A549 (cell line): ENCODE measurements around the gene CEP126. TPM values are rescaled to one million over a fixed set of nuclear protein-coding genes. Genes with fewer than 3 reads are reported as not detected.

Experiments
- ATAC-seq, 2 experiments: fragments of 200-7000 bp in 1 of 2; fragments of >200 bp in 1 of 2; cut with Nextera tagmentation in 1 of 2; cut with Tn5 transposase in 1 of 2; 3 replicates each; pipeline versions ENCODE4 v1.8.0 to v1.9.1; 2018 to 2020; ENCODE audit warnings: mild to moderate bottlenecking in 1 of 2, moderate library complexity in 1 of 2
- CTCF ChIA-PET: fragments of 300-600 bp; sonication (Branson Sonifier 250); formaldehyde crosslinking; extraction: SDS; loops from one replicate; lab custom pipeline; 2021; ENCODE audit warnings: antibody characterized with exemption, inconsistent platforms; lab: Yijun Ruan, JAX
- POLR2A ChIA-PET: fragments of 350-600 bp; formaldehyde crosslinking; extraction: SDS; loops from one replicate; lab custom pipeline; 2021; ENCODE audit warnings: antibody characterized with exemption, inconsistent platforms; lab: Yijun Ruan, JAX
- DNase-seq, 2 experiments: peaks; one replicate each; pipeline versions ENCODE4 v3.0.0 to v3.0.0-alpha.2; 2011 to 2016; ENCODE audit warnings: low read depth in 1 of 2, low spot score in 1 of 2
- FAIRE-seq: peaks from 2 replicates; lab custom pipeline; 2011; peaks lifted over from hg19 to GRCh38; lab: Jason Lieb, UNC
- H3K27ac ChIP-seq, 2 experiments: fragments of >200 bp; sonication (Bioruptor Twin); formaldehyde crosslinking; 3 replicates each; pipeline ENCODE4 v1.5.1; 2016 to 2017
- H3K4me1 ChIP-seq: fragments of >200 bp; sonication (Bioruptor Twin); formaldehyde crosslinking; 3 replicates; pipeline ENCODE4 v1.6.1; 2016
- H3K4me2 ChIP-seq: fragments of >200 bp; sonication (Bioruptor Twin); formaldehyde crosslinking; 3 replicates; pipeline ENCODE4 v1.6.1; 2016
- H3K4me3 ChIP-seq: fragments of >200 bp; sonication (Bioruptor Twin); formaldehyde crosslinking; 3 replicates; pipeline ENCODE4 v1.5.1; 2016
- H3K9me3 ChIP-seq: fragments of >200 bp; sonication (Bioruptor Twin); formaldehyde crosslinking; 3 replicates; pipeline ENCODE4 v1.6.1; 2016
- BHLHE40 ChIP-seq: IDR thresholded peaks from 2 replicates; pipeline ENCODE4 v1.6.1; 2012; ENCODE audit warnings: low read depth, low read length, inconsistent platforms
- CBX2 ChIP-seq: fragments of 200-600 bp; sonication (generic); IDR thresholded peaks from 2 replicates; pipeline ENCODE4 v1.6.1; 2016; ENCODE audit warnings: low read depth, mild to moderate bottlenecking, borderline replicate concordance
- CEBPB ChIP-seq, 2 experiments: fragments of >200 bp in 1 of 2; sonication (Bioruptor Twin) in 1 of 2; formaldehyde crosslinking in 1 of 2; IDR thresholded peaks; 2 replicates each; pipeline ENCODE4 v1.6.1; 2012 to 2016
- EP300 ChIP-seq, 2 experiments: fragments of >200 bp; sonication (Bioruptor Twin); formaldehyde crosslinking; IDR thresholded peaks; 2 replicates in 1 of 2; 3 replicates in 1 of 2; pipeline ENCODE4 v1.6.1; 2016 to 2017
- FOSB ChIP-seq: fragments of 250-450 bp; sonication (Bioruptor Pico); IDR thresholded peaks from 2 replicates; pipeline ENCODE4 v1.5.0; 2020; ENCODE audit warnings: mild to moderate bottlenecking, moderate library complexity
- FOSL2 ChIP-seq, 2 experiments: fragments of 450-650 bp in 1 of 2; fragments of >200 bp in 1 of 2; sonication (Bioruptor Twin) in 1 of 2; formaldehyde crosslinking; IDR thresholded peaks; 2 replicates each; pipeline versions ENCODE4 v1.5.0 to v1.6.1; 2016 to 2020; ENCODE audit warnings: mild to moderate bottlenecking in 1 of 2, moderate library complexity in 1 of 2
- FOXS1 ChIP-seq: fragments of 250-450 bp; sonication (Bioruptor Pico); IDR thresholded peaks from 2 replicates; pipeline ENCODE4 v1.5.0; 2020; ENCODE audit warnings: mild to moderate bottlenecking, moderate library complexity
- GATA3 ChIP-seq: IDR thresholded peaks from 2 replicates; pipeline ENCODE4 v1.6.1; 2012; ENCODE audit warnings: borderline replicate concordance
- HEYL ChIP-seq: fragments of 250-450 bp; sonication (Bioruptor Pico); IDR thresholded peaks from 2 replicates; pipeline ENCODE4 v1.8.0; 2021; ENCODE audit warnings: mild to moderate bottlenecking, moderate library complexity
- HOXA7 ChIP-seq: fragments of 250-450 bp; sonication (Bioruptor Pico); IDR thresholded peaks from 2 replicates; pipeline ENCODE4 v1.5.0; 2020; ENCODE audit warnings: mild to moderate bottlenecking, moderate library complexity
- HOXB5 ChIP-seq: fragments of 250-450 bp; sonication (Bioruptor Pico); IDR thresholded peaks from 2 replicates; pipeline ENCODE4 v1.5.0; 2020; ENCODE audit warnings: mild to moderate bottlenecking, moderate library complexity
- JUN ChIP-seq, 2 experiments: fragments of >200 bp; sonication (Bioruptor Twin); formaldehyde crosslinking; IDR thresholded peaks; 2 replicates in 1 of 2; 3 replicates in 1 of 2; pipeline ENCODE4 v1.6.1; 2016 to 2017
- KDM5A ChIP-seq: fragments of 200-600 bp; sonication (generic); IDR thresholded peaks from 2 replicates; pipeline ENCODE4 v1.6.1; 2016; ENCODE audit warnings: antibody characterized with exemption, mild to moderate bottlenecking
- MAZ ChIP-seq: fragments of 150-350 bp; IDR thresholded peaks from 2 replicates; pipeline ENCODE4 v1.6.1; 2014; ENCODE audit warnings: antibody characterized with exemption, low read depth, low read length, borderline replicate concordance
- MYC ChIP-seq: IDR thresholded peaks from 2 replicates; pipeline ENCODE4 v1.6.1; 2012; ENCODE audit warnings: mild to moderate bottlenecking, inconsistent platforms, low read length, improper control_type of control experiment, borderline replicate concordance
- NFE2L2 ChIP-seq: fragments of 150-350 bp; conservative IDR thresholded peaks from 2 replicates; pipeline ENCODE4 v1.6.1; 2014; ENCODE audit warnings: low read length
- RCOR1 ChIP-seq: fragments of 150-350 bp; IDR thresholded peaks from 2 replicates; pipeline ENCODE4 v1.6.1; 2014; ENCODE audit warnings: antibody characterized with exemption, low read length, low read depth
- REST ChIP-seq: fragments of 200-600 bp; sonication (generic); IDR thresholded peaks from 2 replicates; pipeline ENCODE4 v1.6.1; 2016; ENCODE audit warnings: antibody characterized with exemption, mild to moderate bottlenecking, moderate library complexity
- RFX5 ChIP-seq: fragments of 450-650 bp; IDR thresholded peaks from 2 replicates; pipeline ENCODE4 v1.7.1; 2014; ENCODE audit warnings: antibody characterized with exemption, mild to moderate bottlenecking, moderate library complexity
- SMC3 ChIP-seq: fragments of >200 bp; sonication (Bioruptor Twin); formaldehyde crosslinking; IDR thresholded peaks from 3 replicates; pipeline ENCODE4 v1.6.1; 2018; ENCODE audit warnings: inconsistent platforms
- SREBF2 ChIP-seq: fragments of 450-650 bp; IDR thresholded peaks from 2 replicates; pipeline ENCODE4 v1.6.1; 2014; ENCODE audit warnings: mild to moderate bottlenecking, moderate library complexity
- ZFP36 ChIP-seq: fragments of 450-650 bp; IDR thresholded peaks from 2 replicates; pipeline ENCODE4 v1.6.1; 2014; ENCODE audit warnings: borderline replicate concordance; ENCODE audit not compliant: partially characterized antibody
- ZNF302 ChIP-seq: fragments of 250-450 bp; sonication (Bioruptor Pico); IDR thresholded peaks from 2 replicates; pipeline ENCODE4 v1.9.0; 2021; ENCODE audit warnings: inconsistent platforms, mild to moderate bottlenecking, moderate library complexity
- WGBS: methylation state at CpG from one replicate; pipeline ENCODE4 v1.1.6; 2017; ENCODE audit errors: missing lambda C conversion rate; 5-methylcytosine and 5-hydroxymethylcytosine counted together
- polyA plus RNA-seq, 4 experiments: library from polyadenylated mRNA; depleted of rRNA in 3 of 4; stranded (reverse); fragments of >200 nt; fragmentation: RNase III in 1 of 4; extraction: RNeasy Plus Mini Kit Qiagen cat#74134 plus additional on column Dnase treatment in 1 of 4; gene quantifications; 2 replicates in 3 of 4; 3 replicates in 1 of 4; pipeline ENCODE4 v1.2.3, GENCODE V29; 2011 to 2017
- TF ChIP-seq, protein P1 (sequence below): fragments of >200 bp; sonication (Bioruptor Twin); formaldehyde crosslinking; IDR thresholded peaks from 3 replicates; pipeline ENCODE4 v1.5.1; 2016
- TF ChIP-seq, protein P2 (sequence below): fragments of 150-350 bp; IDR thresholded peaks from 2 replicates; pipeline ENCODE4 v1.6.1; 2014; ENCODE audit warnings: low read depth, mild to moderate bottlenecking, low read length
- TF ChIP-seq, protein P3 (sequence below): fragments of >200 bp; sonication (Bioruptor Twin); formaldehyde crosslinking; IDR thresholded peaks from 2 replicates; pipeline ENCODE4 v1.6.1; 2016

CEP126 gene
- polyA plus RNA-seq, 2 of the 4 experiments (the other 2 are of a cell fraction) = 2.6 to 8.7 TPM

- no peak overlapping the region for H3K27ac ChIP-seq
- ChIA-PET CTCF (no interaction called here), POLR2A (no interaction called here)
- TF ChIP-seq, protein P1, sequence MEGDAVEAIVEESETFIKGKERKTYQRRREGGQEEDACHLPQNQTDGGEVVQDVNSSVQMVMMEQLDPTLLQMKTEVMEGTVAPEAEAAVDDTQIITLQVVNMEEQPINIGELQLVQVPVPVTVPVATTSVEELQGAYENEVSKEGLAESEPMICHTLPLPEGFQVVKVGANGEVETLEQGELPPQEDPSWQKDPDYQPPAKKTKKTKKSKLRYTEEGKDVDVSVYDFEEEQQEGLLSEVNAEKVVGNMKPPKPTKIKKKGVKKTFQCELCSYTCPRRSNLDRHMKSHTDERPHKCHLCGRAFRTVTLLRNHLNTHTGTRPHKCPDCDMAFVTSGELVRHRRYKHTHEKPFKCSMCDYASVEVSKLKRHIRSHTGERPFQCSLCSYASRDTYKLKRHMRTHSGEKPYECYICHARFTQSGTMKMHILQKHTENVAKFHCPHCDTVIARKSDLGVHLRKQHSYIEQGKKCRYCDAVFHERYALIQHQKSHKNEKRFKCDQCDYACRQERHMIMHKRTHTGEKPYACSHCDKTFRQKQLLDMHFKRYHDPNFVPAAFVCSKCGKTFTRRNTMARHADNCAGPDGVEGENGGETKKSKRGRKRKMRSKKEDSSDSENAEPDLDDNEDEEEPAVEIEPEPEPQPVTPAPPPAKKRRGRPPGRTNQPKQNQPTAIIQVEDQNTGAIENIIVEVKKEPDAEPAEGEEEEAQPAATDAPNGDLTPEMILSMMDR = no peak
- TF ChIP-seq NFE2L2 (no peak), BHLHE40 (no peak), EP300 (IDR thresholded peaks at IDR 0.05) (no peak), REST (no peak), HEYL (CRISPR knock-in tag) (no peak), CBX2 (no peak), ZFP36 (no peak), KDM5A (no peak), CEBPB (IDR thresholded peaks at IDR 0.05) (no peak), RCOR1 (no peak), MAZ (no peak), SREBF2 (no peak), SMC3 (no peak), RFX5 (no peak), HOXB5 (CRISPR knock-in tag) (no peak), FOXS1 (CRISPR knock-in tag) (no peak)
- TF ChIP-seq, protein P2, sequence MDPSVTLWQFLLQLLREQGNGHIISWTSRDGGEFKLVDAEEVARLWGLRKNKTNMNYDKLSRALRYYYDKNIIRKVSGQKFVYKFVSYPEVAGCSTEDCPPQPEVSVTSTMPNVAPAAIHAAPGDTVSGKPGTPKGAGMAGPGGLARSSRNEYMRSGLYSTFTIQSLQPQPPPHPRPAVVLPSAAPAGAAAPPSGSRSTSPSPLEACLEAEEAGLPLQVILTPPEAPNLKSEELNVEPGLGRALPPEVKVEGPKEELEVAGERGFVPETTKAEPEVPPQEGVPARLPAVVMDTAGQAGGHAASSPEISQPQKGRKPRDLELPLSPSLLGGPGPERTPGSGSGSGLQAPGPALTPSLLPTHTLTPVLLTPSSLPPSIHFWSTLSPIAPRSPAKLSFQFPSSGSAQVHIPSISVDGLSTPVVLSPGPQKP = no peak
- TF ChIP-seq, protein P3, sequence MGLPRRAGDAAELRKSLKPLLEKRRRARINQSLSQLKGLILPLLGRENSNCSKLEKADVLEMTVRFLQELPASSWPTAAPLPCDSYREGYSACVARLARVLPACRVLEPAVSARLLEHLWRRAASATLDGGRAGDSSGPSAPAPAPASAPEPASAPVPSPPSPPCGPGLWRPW = no peak
- DNase-seq (no peak), FAIRE-seq (no peak), ATAC-seq (no peak)
- H3K9me3 ChIP-seq = no peaks in the 10 kb centered on the region
- no peak overlapping the region for H3K4me2 ChIP-seq
- H3K4me3 ChIP-seq = no peak overlapping the region
- peaks cover 15% of the 10 kb centered on the region for H3K4me1 ChIP-seq
- WGBS = 82% methylated on average over 1 of the region's 1 CpG
These were observed 6.2 kb downstream of the CEP126 start for GRCh38 chr11:101920992-101921391.

DNA sequence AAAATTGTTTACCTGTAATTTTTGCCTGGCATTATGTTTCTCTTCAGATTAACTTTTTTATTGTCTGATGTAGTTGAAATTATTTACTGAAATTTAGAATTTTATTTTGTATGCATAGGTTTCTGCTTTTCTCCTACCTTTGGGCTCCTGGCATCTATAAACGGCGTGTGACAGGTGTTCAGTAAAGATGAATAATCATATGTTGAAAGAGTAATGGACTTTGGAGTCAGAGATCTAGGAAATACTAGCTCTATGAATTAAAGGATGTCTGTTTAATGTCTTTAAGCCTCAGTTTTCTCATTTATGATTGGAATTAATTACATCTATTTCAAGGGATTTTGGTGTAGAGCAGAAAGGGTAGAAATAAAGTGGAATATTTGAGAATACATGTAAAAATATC is 8.7 kb downstream of the CEP126 start:
- 80% methylated on average over 2 of the region's 2 CpGs for WGBS
- no peak for DNase-seq
- FAIRE-seq = no peak
- Histone ChIP-seq H3K4me1 (0 out of 3 replicates have a peak, but pooled peaks cover 3% of the 10 kb centered on the region), H3K27ac (no peak overlapping the region)
- ChIA-PET POLR2A (no interaction called here), CTCF (no interaction called here)
- ATAC-seq = no peak
- TF ChIP-seq SMC3 = no peak
- TF ChIP-seq MAZ = no peak
- TF ChIP-seq FOSB (CRISPR knock-in tag) = no peak
- TF ChIP-seq GATA3 = no peak
- TF ChIP-seq ZNF302 (CRISPR knock-in tag) = no peak
- no peak for TF ChIP-seq FOSL2 (IDR thresholded peaks at IDR 0.05)
- TF ChIP-seq FOSL2 (CRISPR knock-in tag; IDR thresholded peaks at IDR 0.05) = no peak
- TF ChIP-seq ZFP36 = no peak
- no peak for TF ChIP-seq HOXA7 (CRISPR knock-in tag)
- no peak for TF ChIP-seq MYC
- no peak for TF ChIP-seq JUN (IDR thresholded peaks at IDR 0.05)
- TF ChIP-seq, all 56 proteins: peak for 0
- H3K4me3 ChIP-seq = no peak overlapping the region
- H3K9me3 ChIP-seq = no peaks in the 10 kb centered on the region
- no peak overlapping the region for H3K4me2 ChIP-seq
